ENCODE data around the gene ELMO2. TPM values are rescaled to one million over a fixed set of nuclear protein-coding genes. Genes with fewer than 3 reads are reported as not detected.

Gene ELMO2
- total RNA-seq, 4 donors from 2014 or later = 24.3 to 78.4 (median 26.4) TPM

GRCh38 chr20:46362921-46363867, 43.2 kb downstream of the ELMO2 start:
- peak overlapping the region; percentile 75 to 87 (median 80) for H3K4me3 ChIP-seq
- TF ChIP-seq POLR2A (IDR thresholded peaks at IDR 0.05) (no peak), CTCF (IDR thresholded peaks at IDR 0.05) (no peak)
- peak in 1 of 3 donors; percentile 25 for DNase-seq
- H3K9me3 ChIP-seq = no peaks in the 10 kb centered on the region
- peaks cover 0 to 37% (median 6%) of the 10 kb centered on the region in 4 donors for H3K4me1 ChIP-seq
- H3K36me3 ChIP-seq = peaks cover 0 to 34% (median 0%) of the 10 kb centered on the region in 3 donors
- H3K27me3 ChIP-seq = no peaks in the 10 kb centered on the region
- peak overlapping the region; percentile 94 to 95 (median 94) for H3K27ac ChIP-seq

GRCh38 chr20:46361811-46362210, 44.6 kb downstream of the ELMO2 start:
- no peak overlapping the region for H3K4me3 ChIP-seq
- no peaks in the 10 kb centered on the region for H3K27me3 ChIP-seq
- no peak for TF ChIP-seq CTCF (IDR thresholded peaks at IDR 0.05)
- no peak for TF ChIP-seq POLR2A (IDR thresholded peaks at IDR 0.05)
- no peak for DNase-seq
- H3K9me3 ChIP-seq = no peaks in the 10 kb centered on the region
- H3K36me3 ChIP-seq = peaks cover 0 to 25% (median 0%) of the 10 kb centered on the region in 3 donors
- peaks cover 0 to 45% (median 6%) of the 10 kb centered on the region in 4 donors for H3K4me1 ChIP-seq
- no peak overlapping the region for H3K27ac ChIP-seq

DNA sequence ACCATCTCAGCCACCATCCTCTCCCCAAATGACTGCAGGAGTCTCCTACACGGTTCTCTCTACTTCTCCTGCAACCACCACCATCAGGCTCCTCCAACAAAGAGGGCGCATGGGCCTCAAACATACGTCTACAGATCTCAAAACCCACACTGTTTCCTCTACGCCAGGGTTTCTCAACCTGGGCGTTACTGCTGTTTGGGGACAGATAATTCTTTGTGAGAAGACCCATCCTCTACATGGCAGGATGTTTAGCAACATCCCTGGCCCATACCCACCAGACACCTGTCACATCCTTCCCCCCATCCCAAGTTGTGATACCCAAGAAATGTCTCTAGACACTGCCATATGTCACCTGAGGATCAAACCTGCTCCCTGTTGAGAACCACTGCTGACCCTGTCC, 45.0 kb downstream of the ELMO2 start:
- H3K4me1 ChIP-seq = peaks cover 0 to 50% (median 6%) of the 10 kb centered on the region in 4 donors
- H3K27ac ChIP-seq = no peak overlapping the region
- H3K27me3 ChIP-seq = no peaks in the 10 kb centered on the region
- H3K36me3 ChIP-seq = peaks cover 0 to 20% (median 0%) of the 10 kb centered on the region in 3 donors
- H3K4me3 ChIP-seq = no peak overlapping the region
- no peaks in the 10 kb centered on the region for H3K9me3 ChIP-seq
- TF ChIP-seq POLR2A (IDR thresholded peaks at IDR 0.05) = no peak
- no peak for TF ChIP-seq CTCF (IDR thresholded peaks at IDR 0.05)
- DNase-seq = no peak

DNA sequence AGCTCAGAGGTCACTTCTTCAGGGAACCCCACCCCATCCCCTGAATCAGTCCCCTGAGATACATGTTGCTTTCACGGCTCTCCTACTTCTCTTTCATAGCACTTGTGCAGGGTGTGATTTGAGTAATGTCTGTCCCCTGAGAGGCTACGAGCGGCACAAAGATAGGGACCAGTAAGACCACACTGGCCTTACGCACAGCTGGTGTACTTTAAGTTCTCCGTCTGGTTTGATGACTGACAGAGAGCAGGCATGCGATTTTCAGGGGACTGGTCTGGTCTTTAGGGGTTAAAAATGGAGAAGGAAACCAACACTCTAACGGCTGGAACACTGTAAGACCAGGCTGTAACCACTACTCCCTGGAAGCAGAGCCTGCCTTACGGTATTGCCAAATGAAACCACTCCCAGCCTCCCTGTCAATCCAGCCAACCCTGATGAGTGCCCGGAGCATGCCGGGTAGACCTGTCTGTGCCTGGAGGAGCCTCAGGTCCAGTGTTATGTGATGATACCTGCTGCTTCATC, 47.1 kb downstream of the ELMO2 start:
- TF ChIP-seq POLR2A (IDR thresholded peaks at IDR 0.05) = no peak
- TF ChIP-seq CTCF (IDR thresholded peaks at IDR 0.05) = no peak
- DNase-seq = no peak
- H3K27ac ChIP-seq = no peak overlapping the region
- no peaks in the 10 kb centered on the region for H3K9me3 ChIP-seq
- no peak overlapping the region for H3K4me3 ChIP-seq
- peaks cover 0 to 39% (median 6%) of the 10 kb centered on the region in 4 donors for H3K4me1 ChIP-seq
- H3K27me3 ChIP-seq = no peaks in the 10 kb centered on the region
- H3K36me3 ChIP-seq = peaks cover 0 to 9% (median 0%) of the 10 kb centered on the region in 3 donors

GRCh38 chr20:46358346-46359058, 47.9 kb downstream of the ELMO2 start:
- no peaks in the 10 kb centered on the region for H3K9me3 ChIP-seq
- H3K36me3 ChIP-seq = peaks cover 0 to 9% (median 0%) of the 10 kb centered on the region in 3 donors
- H3K4me3 ChIP-seq = no peak overlapping the region
- H3K27ac ChIP-seq = no peak overlapping the region
- no peaks in the 10 kb centered on the region for H3K27me3 ChIP-seq
- no peak for TF ChIP-seq CTCF (IDR thresholded peaks at IDR 0.05)
- TF ChIP-seq POLR2A (IDR thresholded peaks at IDR 0.05) = no peak
- peaks cover 0 to 37% (median 6%) of the 10 kb centered on the region in 4 donors for H3K4me1 ChIP-seq
- no peak for DNase-seq
